ENCODE results near the gene PAPPA. TPM values are rescaled to one million over a fixed set of nuclear protein-coding genes. Genes with fewer than 3 reads are reported as not detected.

The PAPPA gene
- total and polyA plus RNA-seq, 9 of the 15 experiments (the other 6 are each of a cell fraction or from before 2014, with no cell fraction given), result 0.06 to 0.18 (median 0.11) TPM

- no TSS peak for BruUV-seq (replicated peaks)
- no peaks in the 10 kb centered on the region for H3K9me1 ChIP-seq (ENCODE audit: control insufficient read depth, insufficient read depth, low read length)
- no peaks in the 10 kb centered on the region for H4K20me1 ChIP-seq (replicated peaks; ENCODE audit: control insufficient read depth, insufficient read depth, low read length)
- no peak for ATAC-seq
- no peaks in the 10 kb centered on the region for H3K4me1 ChIP-seq (replicated peaks in 1 of 2; ENCODE audit: control insufficient read depth in 2 of 2, insufficient read depth in 2 of 2, low read length in 2 of 2)
- no peak overlapping the region for H3K9ac ChIP-seq (ENCODE audit: insufficient read depth in 1 of 2, low read depth in 2 of 2, low read length in 2 of 2)
- H3K27ac ChIP-seq (ENCODE audit: extremely low read depth, low read depth, low read length), result no peak overlapping the region
- in situ Hi-C loops (cut with MboI) (no loop called here), intact Hi-C loops (cut with micrococcal nuclease) (no loop called here)
- H3K4me3 ChIP-seq, result no peak overlapping the region
- ChIA-PET CTCF (ENCODE audit: low intra/inter-chr PET ratio) (no interaction called here), POLR2A (interaction anchor here (1.5 kb wide), 1 partner anchor 10 kb away, joined by 4 read pairs; no protein-coding TSS in a partner anchor)
- H3K9me3 ChIP-seq (replicated peaks; ENCODE audit: control insufficient read depth, insufficient read depth, low read depth, low read length), result no peaks in the 10 kb centered on the region
- no peaks in the 10 kb centered on the region for H3K79me2 ChIP-seq (ENCODE audit: control insufficient read depth, insufficient read depth, low read length)
- DNase-seq (ENCODE audit: extremely low read depth in 1 of 4, low spot score in 3 of 4), result no peak
- no peak overlapping the region for H2AFZ ChIP-seq (ENCODE audit: low read depth, low read length)
- 6% methylated on average over 3 of the region's 3 CpGs for WGBS (ENCODE audit: insufficient coverage, low coverage, missing lambda C conversion rate)
- FAIRE-seq, result no peak
- TF ChIP-seq KAT7 (CRISPR knock-in tag; IDR thresholded peaks at IDR 0.05; ENCODE audit: borderline replicate concordance) (no peak), MAFK (IDR thresholded peaks at IDR 0.05; ENCODE audit: low read length) (no peak), ZNF668 (CRISPR knock-in tag; IDR thresholded peaks at IDR 0.05) (no peak), ARID4B (CRISPR knock-in tag; IDR thresholded peaks at IDR 0.05) (no peak), SIRT6 (IDR thresholded peaks at IDR 0.05; ENCODE audit: low read depth, low read length) (no peak), ZNF586 (CRISPR knock-in tag; conservative IDR thresholded peaks at IDR 0.05) (no peak), KLF1 (tag; IDR thresholded peaks at IDR 0.05) (no peak), JUN (IDR thresholded peaks at IDR 0.05; ENCODE audit: borderline replicate concordance, low read depth, low read length) (no peak), JUN (CRISPR knock-in tag; IDR thresholded peaks at IDR 0.05; ENCODE audit: borderline replicate concordance) (no peak), MTA1 (IDR thresholded peaks at IDR 0.05; ENCODE audit: borderline replicate concordance) (no peak), VEZF1 (CRISPR knock-in tag; IDR thresholded peaks at IDR 0.05) (no peak), ZZZ3 (IDR thresholded peaks at IDR 0.05) (no peak), ESRRB (CRISPR knock-in tag; IDR thresholded peaks at IDR 0.05; ENCODE audit: borderline replicate concordance) (no peak)
- H3K36me3 ChIP-seq (ENCODE audit: control insufficient read depth, insufficient read depth, low read length), result no peaks in the 10 kb centered on the region
- no peaks in the 10 kb centered on the region for H3K27me3 ChIP-seq (ENCODE audit: control insufficient read depth in 2 of 2, insufficient read depth in 2 of 2, low read length in 2 of 2)
- H3K4me2 ChIP-seq (ENCODE audit: insufficient read depth, low read length), result no peak overlapping the region
Measured at GRCh38 chr9:116270546-116270945, 117.0 kb downstream of the PAPPA start.
